HEK293 (cell line): ENCODE data around the gene PHYH.
A peak's percentile ranks its signal among the peaks of the same experiment; 100 is the strongest.

Experiments
- ELK4 ChIP-seq: IDR thresholded peaks from 2 replicates; pipeline ENCODE4 v1.6.1; 2011; ENCODE audit warnings: mild to moderate bottlenecking, low read depth, low read length, borderline replicate concordance
- HOXA7 ChIP-seq: sonication (generic); formaldehyde crosslinking; IDR thresholded peaks from 2 replicates; pipeline ENCODE4 v1.8.1; 2022; ENCODE audit warnings: missing genetic modification reagents, borderline replicate concordance
- IKZF3 ChIP-seq: fragments of 450-650 bp; IDR thresholded peaks from 2 replicates; pipeline ENCODE4 v1.5.0; 2018; ENCODE audit warnings: missing biosample characterization, mild to moderate bottlenecking, missing genetic modification characterization, moderate library complexity
- KLF7 ChIP-seq: fragments of 450-650 bp; formaldehyde crosslinking; IDR thresholded peaks from 2 replicates; pipeline ENCODE4 v1.5.1; 2016; ENCODE audit warnings: missing biosample characterization, missing genetic modification characterization, borderline replicate concordance
- REST ChIP-seq: fragments of 450-650 bp; formaldehyde crosslinking; IDR thresholded peaks from 2 replicates; pipeline ENCODE4 v1.5.1; 2016; ENCODE audit warnings: missing biosample characterization, missing genetic modification characterization
- ZBTB1 ChIP-seq: fragments of 450-650 bp; formaldehyde crosslinking; IDR thresholded peaks from 2 replicates; pipeline ENCODE4 v1.5.1; 2016; ENCODE audit warnings: missing biosample characterization, missing genetic modification characterization
- ZBTB26 ChIP-seq: fragments of 450-650 bp; formaldehyde crosslinking; optimal IDR thresholded peaks from 2 replicates; pipeline ENCODE3; 2016; ENCODE audit warnings: missing biosample characterization, mild to moderate bottlenecking, missing genetic modification characterization
- ZBTB6 ChIP-seq: fragments of 450-650 bp; formaldehyde crosslinking; IDR thresholded peaks from 2 replicates; pipeline ENCODE4 v1.5.1; 2017; ENCODE audit warnings: missing biosample characterization, missing genetic modification characterization
- ZEB2 ChIP-seq: fragments of 450-650 bp; formaldehyde crosslinking; IDR thresholded peaks from 2 replicates; pipeline ENCODE4 v1.5.1; 2016; ENCODE audit warnings: missing biosample characterization, missing genetic modification characterization
- ZFHX2 ChIP-seq: fragments of 450-650 bp; formaldehyde crosslinking; conservative IDR thresholded peaks from 2 replicates; pipeline ENCODE4 v1.5.1; 2016; ENCODE audit warnings: missing biosample characterization, missing genetic modification characterization
- ZFP69B ChIP-seq: fragments of 450-650 bp; formaldehyde crosslinking; IDR thresholded peaks from 2 replicates; pipeline ENCODE4 v1.5.1; 2016; ENCODE audit warnings: missing biosample characterization, missing genetic modification characterization
- ZIC2 ChIP-seq: fragments of 450-650 bp; formaldehyde crosslinking; IDR thresholded peaks from 2 replicates; pipeline ENCODE4 v1.5.1; 2016; ENCODE audit warnings: missing biosample characterization, missing genetic modification characterization
- ZNF138 ChIP-seq: fragments of 450-650 bp; formaldehyde crosslinking; IDR thresholded peaks from 2 replicates; pipeline ENCODE4 v1.5.1; 2016; ENCODE audit warnings: missing biosample characterization, missing genetic modification characterization, borderline replicate concordance
- ZNF221 ChIP-seq: fragments of 450-650 bp; formaldehyde crosslinking; IDR thresholded peaks from 2 replicates; pipeline ENCODE4 v1.5.1; 2017; ENCODE audit warnings: missing biosample characterization, missing genetic modification characterization, borderline replicate concordance
- ZNF335 ChIP-seq: fragments of 450-650 bp; formaldehyde crosslinking; conservative IDR thresholded peaks from 2 replicates; pipeline ENCODE4 v1.5.1; 2016; ENCODE audit warnings: missing biosample characterization, missing genetic modification characterization
- ZNF433 ChIP-seq: fragments of 450-650 bp; formaldehyde crosslinking; IDR thresholded peaks from 2 replicates; pipeline ENCODE4 v1.5.1; 2016; ENCODE audit warnings: missing biosample characterization, missing genetic modification characterization, low read depth
- ZNF48 ChIP-seq: fragments of 450-650 bp; formaldehyde crosslinking; IDR thresholded peaks from 2 replicates; pipeline ENCODE4 v1.5.1; 2016; ENCODE audit warnings: missing biosample characterization, missing genetic modification characterization
- ZNF488 ChIP-seq: fragments of 450-650 bp; formaldehyde crosslinking; IDR thresholded peaks from 2 replicates; pipeline ENCODE4 v1.5.1; 2016; ENCODE audit warnings: missing biosample characterization, missing genetic modification characterization
- ZNF510 ChIP-seq: fragments of 450-650 bp; formaldehyde crosslinking; IDR thresholded peaks from 2 replicates; pipeline ENCODE4 v1.5.1; 2018; ENCODE audit warnings: mild to moderate bottlenecking, missing genetic modification characterization, missing biosample characterization; ENCODE audit not compliant: insufficient replicate concordance
- ZNF518A ChIP-seq: fragments of 450-650 bp; formaldehyde crosslinking; conservative IDR thresholded peaks from 2 replicates; pipeline ENCODE4 v1.5.1; 2016; ENCODE audit warnings: low read depth, missing biosample characterization, missing genetic modification characterization
- ZNF561 ChIP-seq: fragments of 450-650 bp; IDR thresholded peaks from 2 replicates; pipeline ENCODE4 v1.5.1; 2018; ENCODE audit warnings: missing biosample characterization, missing genetic modification characterization, borderline replicate concordance
- ZNF677 ChIP-seq: fragments of 450-650 bp; IDR thresholded peaks from 2 replicates; pipeline ENCODE4 v1.5.0; 2018; ENCODE audit warnings: missing biosample characterization, mild to moderate bottlenecking, missing genetic modification characterization, moderate library complexity
- ZNF701 ChIP-seq: fragments of 450-650 bp; formaldehyde crosslinking; IDR thresholded peaks from 2 replicates; pipeline ENCODE4 v1.5.1; 2016; ENCODE audit warnings: missing biosample characterization, missing genetic modification characterization
- ZNF843 ChIP-seq: fragments of 450-650 bp; formaldehyde crosslinking; IDR thresholded peaks from 2 replicates; pipeline ENCODE4 v1.5.1; 2016; ENCODE audit warnings: missing biosample characterization, missing genetic modification characterization
- ZSCAN30 ChIP-seq: fragments of 450-650 bp; IDR thresholded peaks from 2 replicates; pipeline ENCODE4 v1.5.1; 2018; ENCODE audit warnings: missing biosample characterization, mild to moderate bottlenecking, missing genetic modification characterization, moderate library complexity
- ZXDB ChIP-seq: fragments of 450-650 bp; formaldehyde crosslinking; IDR thresholded peaks from 2 replicates; pipeline ENCODE4 v1.5.1; 2016; ENCODE audit warnings: missing biosample characterization, missing genetic modification characterization

The PHYH gene

GRCh38 chr10:13299437-13300287 lies at the start of gene PHYH (continued):
- TF ChIP-seq ZSCAN30 (tag by site-specific recombination): peak; percentile 76
- no peak; the same call in 1 of the 2 replicates for TF ChIP-seq KLF7 (tag by site-specific recombination)
- TF ChIP-seq ZNF510 (tag by site-specific recombination): no peak
- TF ChIP-seq IKZF3: 0 out of 2 replicates have a peak, but pooled peaks have one; percentile 47
- no peak for TF ChIP-seq ZNF138 (tag by site-specific recombination)
- TF ChIP-seq ZBTB26 (tag by site-specific recombination): peak; percentile 82
- TF ChIP-seq ZNF843: 0 out of 2 replicates have a peak, but pooled peaks have one; percentile 15
- TF ChIP-seq ELK4: no peak
- no peak for TF ChIP-seq ZNF48 (tag by site-specific recombination)
- TF ChIP-seq ZIC2: peak; percentile 49
- TF ChIP-seq ZNF518A (tag by site-specific recombination): 0 out of 2 replicates have a peak, but pooled peaks have one; percentile 20
- peak; percentile 92 for TF ChIP-seq ZNF561 (tag by site-specific recombination)
- TF ChIP-seq ZNF701 (tag by site-specific recombination): no peak
- TF ChIP-seq ZNF677 (tag by site-specific recombination): 0 out of 2 replicates have a peak, but pooled peaks have one; percentile 43
- no peak for TF ChIP-seq ZNF221
- TF ChIP-seq ZBTB1 (tag by site-specific recombination): no peak
- TF ChIP-seq HOXA7 (CRISPR knock-in tag): no peak
- peak; percentile 35 for TF ChIP-seq ZXDB (tag by site-specific recombination)
- TF ChIP-seq ZFHX2: peak; percentile 56
- TF ChIP-seq ZEB2 (tag by site-specific recombination): peak; percentile 71
- TF ChIP-seq ZNF335 (tag by site-specific recombination): peak; percentile 97
- TF ChIP-seq REST (tag by site-specific recombination): peak; percentile 68
- TF ChIP-seq ZNF433 (tag by site-specific recombination): no peak
- peak; percentile 33; the same call in 1 of the 2 replicates for TF ChIP-seq ZFP69B
- TF ChIP-seq ZNF488 (tag by site-specific recombination): no peak
- TF ChIP-seq ZBTB6 (tag by site-specific recombination): no peak; the same call in 1 of the 2 replicates
